Measurements from ENCODE around the gene ATP9B. TPM values are rescaled to one million over a fixed set of nuclear protein-coding genes. Genes with fewer than 3 reads are reported as not detected.

ATP9B gene
- total and polyA plus RNA-seq, 10 donors: 7.5 to 58.4 (median 42.7) TPM

- H3K4me1 ChIP-seq: no peaks in the 10 kb centered on the region
- 69 to 81% (median 80%) methylated on average over 2 of the region's 2 CpGs for WGBS, 5 donors
- no peaks in the 10 kb centered on the region for H3K9me3 ChIP-seq
- H3K27ac ChIP-seq: no peak overlapping the region
- H3K36me3 ChIP-seq: peaks cover 0 to 67% (median 13%) of the 10 kb centered on the region in 6 donors
- no peak overlapping the region for H3K4me3 ChIP-seq
- H3K27me3 ChIP-seq (replicated peaks in 1 of 7): no peaks in the 10 kb centered on the region
- intact Hi-C loops (cut with DNase I; ENCODE audit: low total_unique reads): no loop called here
- no peak for DNase-seq
- no peak for TF ChIP-seq POLR2A (IDR thresholded peaks at IDR 0.05)
- no peak for TF ChIP-seq POLR2AphosphoS5 (IDR thresholded peaks at IDR 0.05)
- TF ChIP-seq CTCF (IDR thresholded peaks at IDR 0.05 in 8 of 11, conservative IDR thresholded peaks at IDR 0.05 in 3 of 11): no peak
Measured at GRCh38 chr18:79193826-79194225, 124.6 kb downstream of the ATP9B start.

- peaks cover 0 to 55% (median 10%) of the 10 kb centered on the region in 6 donors for H3K36me3 ChIP-seq
- no peak overlapping the region for H3K27ac ChIP-seq
- H3K9me3 ChIP-seq: no peaks in the 10 kb centered on the region
- H3K4me1 ChIP-seq: no peaks in the 10 kb centered on the region
- no peak for DNase-seq
- H3K27me3 ChIP-seq (replicated peaks in 1 of 7): no peaks in the 10 kb centered on the region
- intact Hi-C loops (cut with DNase I; ENCODE audit: low total_unique reads): no loop called here
- WGBS, 5 donors: 83 to 94% (median 90%) methylated on average over 10 of the region's 10 CpGs
- TF ChIP-seq POLR2A (IDR thresholded peaks at IDR 0.05): no peak
- H3K4me3 ChIP-seq: no peak overlapping the region
Measured at GRCh38 chr18:79195716-79196683, 126.8 kb downstream of the ATP9B start.

- peaks cover 0 to 50% (median 10%) of the 10 kb centered on the region in 6 donors for H3K36me3 ChIP-seq
- H3K27me3 ChIP-seq (replicated peaks in 1 of 7): no peaks in the 10 kb centered on the region
- intact Hi-C loops (cut with DNase I; ENCODE audit: low total_unique reads): no loop called here
- no peaks in the 10 kb centered on the region for H3K4me1 ChIP-seq
- H3K27ac ChIP-seq: no peak overlapping the region
- no peaks in the 10 kb centered on the region for H3K9me3 ChIP-seq
- TF ChIP-seq POLR2AphosphoS5 (IDR thresholded peaks at IDR 0.05): no peak
- TF ChIP-seq CTCF (IDR thresholded peaks at IDR 0.05 in 8 of 11, conservative IDR thresholded peaks at IDR 0.05 in 3 of 11): no peak
- no peak for TF ChIP-seq POLR2A (IDR thresholded peaks at IDR 0.05)
- 89 to 95% (median 93%) methylated on average over 4 of the region's 4 CpGs for WGBS, 5 donors
- no peak overlapping the region for H3K4me3 ChIP-seq
- no peak for DNase-seq
Measured at GRCh38 chr18:79197531-79197930, 128.3 kb downstream of the ATP9B start.

- Histone ChIP-seq H3K4me3 (no peak overlapping the region), H3K27ac (no peak overlapping the region), H3K36me3 (peaks cover 0 to 30% (median 2%) of the 10 kb centered on the region in 6 donors), H3K9me3 (no peaks in the 10 kb centered on the region), H3K27me3 (replicated peaks in 1 of 7) (no peaks in the 10 kb centered on the region), H3K4me1 (no peaks in the 10 kb centered on the region)
- TF ChIP-seq POLR2AphosphoS5 (IDR thresholded peaks at IDR 0.05): no peak
- no peak for TF ChIP-seq POLR2A (IDR thresholded peaks at IDR 0.05)
- no peak for TF ChIP-seq CTCF (IDR thresholded peaks at IDR 0.05 in 8 of 11, conservative IDR thresholded peaks at IDR 0.05 in 3 of 11)
- 71 to 89% (median 81%) methylated on average over 7 of the region's 7 CpGs for WGBS, 5 donors
- intact Hi-C loops (cut with DNase I; ENCODE audit: low total_unique reads): no loop called here
- no peak for DNase-seq
Measured at GRCh38 chr18:79199691-79200374, 130.6 kb downstream of the ATP9B start.

Measured in spleen (tissue), 11 donors.